HepG2 (cell line): Measurements from ENCODE around the gene ZNF48. TPM values are rescaled to one million over a fixed set of nuclear protein-coding genes. Genes with fewer than 3 reads are reported as not detected.

Experiments
- ATAC-seq: fragments of 200-7000 bp; cut with Tn5 transposase; 3 replicates; pipeline ENCODE4 v1.9.1; 2020; ENCODE audit warnings: mild to moderate bottlenecking, moderate library complexity
- BruUV-seq: library from RNA; stranded (reverse); fragments of 400-500 nt; replicated peaks from 2 replicates; lab custom pipeline; 2021; lab: Mats Ljungman, UMichigan
- CTCF ChIA-PET: fragments of 300-600 bp; formaldehyde crosslinking; extraction: SDS; loops from one replicate; lab custom pipeline; 2021; ENCODE audit warnings: low total read pairs, inconsistent platforms, low intra/inter-chr PET ratio; lab: Yijun Ruan, JAX
- POLR2A ChIA-PET: fragments of 350-600 bp; sonication (Branson Sonifier 250); formaldehyde crosslinking; loops from one replicate; lab custom pipeline; 2020; ENCODE audit warnings: antibody characterized with exemption, inconsistent platforms; lab: Yijun Ruan, JAX
- DNase-seq: peaks from one replicate; pipeline ENCODE4 v3.0.0-alpha.2; 2015; ENCODE audit warnings: low spot score
- FAIRE-seq: peaks from 3 replicates; lab custom pipeline; 2011; peaks lifted over from hg19 to GRCh38; lab: Jason Lieb, UNC
- H2AFZ ChIP-seq: one replicate; pipeline ENCODE4 v1.6.1; 2011; ENCODE audit warnings: low read length, inconsistent platforms
- H3K27ac ChIP-seq: fragments of 300-600 bp; 3 replicates; pipeline ENCODE4 v1.8.0; 2011; ENCODE audit warnings: mixed run types, mild to moderate bottlenecking, mixed read lengths, low read length, inconsistent platforms; ENCODE audit not compliant: insufficient read depth; ENCODE audit errors: extremely low read length
- H3K27me3 ChIP-seq, 2 experiments: fragments of 200-600 bp in 1 of 2; 2 replicates in 1 of 2; 3 replicates in 1 of 2; pipeline versions ENCODE4 v1.6.0 to v1.8.0; 2011; ENCODE audit warnings: low read length in 2 of 2, mild to moderate bottlenecking in 2 of 2, moderate library complexity in 2 of 2, inconsistent platforms in 1 of 2; ENCODE audit not compliant: insufficient read depth in 2 of 2, control insufficient read depth in 1 of 2
- H3K36me3 ChIP-seq, 2 experiments: fragments of 200-600 bp in 1 of 2; replicated peaks in 1 of 2; 2 replicates in 1 of 2; 3 replicates in 1 of 2; pipeline versions ENCODE4 v1.5.1 to v1.8.0; 2011; ENCODE audit warnings: low read length in 2 of 2, inconsistent platforms in 1 of 2; ENCODE audit not compliant: insufficient read depth in 2 of 2, control insufficient read depth in 1 of 2
- H3K4me1 ChIP-seq: 2 replicates; pipeline ENCODE4 v1.5.1; 2012; ENCODE audit warnings: low read length, inconsistent platforms; ENCODE audit not compliant: insufficient read depth
- H3K4me2 ChIP-seq: 2 replicates; pipeline ENCODE4 v1.6.0; 2011; ENCODE audit warnings: low read depth, low read length, inconsistent platforms
- H3K4me3 ChIP-seq, 3 experiments: fragments of 200-600 bp in 1 of 3; sonication (generic), shearing (Covaris generic) in 1 of 3; replicated peaks in 1 of 3; 2 replicates each; pipeline ENCODE4 v1.5.1; 2011 to 2016; ENCODE audit warnings: low read length in 3 of 3, inconsistent platforms in 2 of 3, low read depth in 2 of 3, mild to moderate bottlenecking in 2 of 3, control low read depth in 1 of 3, mixed read lengths in 1 of 3; ENCODE audit not compliant: insufficient read depth in 1 of 3
- H3K79me2 ChIP-seq: one replicate; pipeline ENCODE4 v1.6.1; 2011; ENCODE audit warnings: low read length, inconsistent platforms; ENCODE audit not compliant: insufficient read depth
- H3K9ac ChIP-seq: 2 replicates; pipeline ENCODE4 v1.6.0; 2011; ENCODE audit warnings: mild to moderate bottlenecking, low read depth, low read length, inconsistent platforms; ENCODE audit not compliant: insufficient read depth
- H3K9me3 ChIP-seq: 2 replicates; pipeline ENCODE4 v1.5.1; 2012; ENCODE audit warnings: mild to moderate bottlenecking, low read length
- H4K20me1 ChIP-seq: 2 replicates; pipeline ENCODE4 v1.6.0; 2011; ENCODE audit warnings: inconsistent platforms, mild to moderate bottlenecking, low read length, moderate library complexity; ENCODE audit not compliant: insufficient read depth
- ATF7-NPFF ChIP-seq: sonication (generic); formaldehyde crosslinking; IDR thresholded peaks from 2 replicates; pipeline ENCODE4 v1.8.1; 2023; ENCODE audit warnings: mild to moderate bottlenecking, low read depth, missing genetic modification reagents, moderate library complexity
- ELF1 ChIP-seq: sonication (generic); formaldehyde crosslinking; IDR thresholded peaks from 2 replicates; pipeline ENCODE4 v1.4.0; 2020; ENCODE audit warnings: missing genetic modification reagents
- HNRNPH1 ChIP-seq: fragments of 200-400 bp; formaldehyde crosslinking; optimal IDR thresholded peaks from 2 replicates; pipeline ENCODE3; 2017; ENCODE audit warnings: mild to moderate bottlenecking, low read depth, low read length
- PITX1 ChIP-seq: sonication (generic); formaldehyde crosslinking; IDR thresholded peaks from 2 replicates; pipeline ENCODE4 v1.5.1; 2020; ENCODE audit warnings: mild to moderate bottlenecking, missing genetic modification reagents
- RBM22 ChIP-seq: fragments of 200-400 bp; formaldehyde crosslinking; optimal IDR thresholded peaks from 2 replicates; pipeline ENCODE3; 2017; ENCODE audit warnings: mild to moderate bottlenecking, low read length, moderate library complexity
- SALL2 ChIP-seq: sonication (generic); formaldehyde crosslinking; IDR thresholded peaks from 2 replicates; pipeline ENCODE4 v1.8.1; 2023; ENCODE audit warnings: mild to moderate bottlenecking, missing genetic modification reagents, inconsistent platforms
- TARDBP ChIP-seq: sonication (generic); formaldehyde crosslinking; IDR thresholded peaks from 2 replicates; pipeline ENCODE4 v1.8.0; 2022; ENCODE audit warnings: mild to moderate bottlenecking, missing genetic modification reagents
- ZBTB21 ChIP-seq: sonication (generic); formaldehyde crosslinking; IDR thresholded peaks from 2 replicates; pipeline ENCODE4 v1.4.0; 2020; ENCODE audit warnings: missing genetic modification reagents
- ZNF136 ChIP-seq: sonication (generic); formaldehyde crosslinking; IDR thresholded peaks from 2 replicates; pipeline ENCODE4 v1.8.1; 2022; ENCODE audit warnings: low read depth, mild to moderate bottlenecking, moderate library complexity, missing genetic modification reagents
- ZNF256 ChIP-seq: sonication (generic); formaldehyde crosslinking; conservative IDR thresholded peaks from 2 replicates; pipeline ENCODE4 v1.4.0; 2020; ENCODE audit warnings: missing genetic modification reagents
- ZNF460 ChIP-seq: sonication (generic); formaldehyde crosslinking; IDR thresholded peaks from 2 replicates; pipeline ENCODE4 v1.5.1; 2020; ENCODE audit warnings: missing genetic modification reagents, mild to moderate bottlenecking, borderline replicate concordance
- ZNF569 ChIP-seq: sonication (generic); formaldehyde crosslinking; IDR thresholded peaks from 2 replicates; pipeline ENCODE4 v1.5.0; 2020; ENCODE audit warnings: mild to moderate bottlenecking, missing genetic modification reagents, moderate library complexity, borderline replicate concordance
- ZNF720 ChIP-seq: sonication (generic); formaldehyde crosslinking; IDR thresholded peaks from 2 replicates; pipeline ENCODE4 v1.4.0; 2020; ENCODE audit warnings: missing genetic modification reagents
- ZNF790 ChIP-seq: sonication (generic); formaldehyde crosslinking; IDR thresholded peaks from 2 replicates; pipeline ENCODE4 v1.8.0; 2022; ENCODE audit warnings: missing genetic modification reagents, mild to moderate bottlenecking, borderline replicate concordance
- ZNF839 ChIP-seq: sonication (generic); formaldehyde crosslinking; IDR thresholded peaks from 2 replicates; pipeline ENCODE4 v1.4.0; 2020; ENCODE audit warnings: missing genetic modification reagents, mild to moderate bottlenecking, borderline replicate concordance
- WGBS: methylation state at CpG from one replicate; pipeline ENCODE4 v1.1.6; 2017; ENCODE audit warnings: low lambda C conversion rate; 5-methylcytosine and 5-hydroxymethylcytosine counted together
- in situ Hi-C: cut with HindIII; loops from 2 replicates; pipeline ENCODE4 v1.10.0; 2017; ENCODE audit warnings: low pct_unique_long_range_greater_than_20kb; ENCODE audit not compliant: extremely low pct_ligation_motif_present
- intact Hi-C: fragments of 100-400 bp; cut with micrococcal nuclease; formaldehyde crosslinking; loops from one replicate; pipeline ENCODE4 v1.10.0; 2022; ENCODE audit not compliant: unreplicated experiment
- polyA plus RNA-seq, 8 experiments: library from polyadenylated mRNA; depleted of rRNA in 3 of 8; stranded (reverse) in 7 of 8; unstranded in 1 of 8; fragments of >200 nt; fragmentation: Illumina TruSeq in 4 of 8; extraction: Trizol in 4 of 8; gene quantifications; 2 replicates each; pipeline versions ENCODE4 v1.2.1 to v1.2.3, GENCODE V29; 2011 to 2016; ENCODE audit warnings: low read depth in 4 of 8, missing spikeins in 1 of 8, mixed read lengths in 1 of 8; ENCODE audit not compliant: insufficient read depth in 1 of 8
- total RNA-seq, 5 experiments: library from RNA; depleted of rRNA; stranded (reverse); fragments of >200 nt; fragmentation: Illumina TruSeq; extraction: Trizol; gene quantifications; 2 replicates each; pipeline ENCODE4 v1.2.3, GENCODE V29; 2016; ENCODE audit warnings: low read depth in 1 of 5
- TF ChIP-seq, protein P1 (sequence below): sonication (generic); formaldehyde crosslinking; IDR thresholded peaks from 2 replicates; pipeline ENCODE4 v1.8.0; 2022; ENCODE audit warnings: missing genetic modification reagents, mild to moderate bottlenecking, borderline replicate concordance
- TF ChIP-seq, protein P2 (sequence below): sonication (generic); formaldehyde crosslinking; IDR thresholded peaks from 2 replicates; pipeline ENCODE4 v1.4.0; 2020; ENCODE audit warnings: mild to moderate bottlenecking, missing genetic modification reagents
- TF ChIP-seq, protein P3 (sequence below): IDR thresholded peaks from 2 replicates; pipeline ENCODE4 v1.6.1; 2016; ENCODE audit warnings: mild to moderate bottlenecking
- TF ChIP-seq, protein P4 (sequence below): sonication (generic); formaldehyde crosslinking; conservative IDR thresholded peaks from 2 replicates; pipeline ENCODE4 v1.8.0; 2022; ENCODE audit warnings: low read depth, missing genetic modification reagents

Gene ZNF48
- total and polyA plus RNA-seq, 2 of the 13 experiments (the other 11 are each of a cell fraction or from before 2014, with no cell fraction given) = 9.9 to 12.3 TPM

DNA sequence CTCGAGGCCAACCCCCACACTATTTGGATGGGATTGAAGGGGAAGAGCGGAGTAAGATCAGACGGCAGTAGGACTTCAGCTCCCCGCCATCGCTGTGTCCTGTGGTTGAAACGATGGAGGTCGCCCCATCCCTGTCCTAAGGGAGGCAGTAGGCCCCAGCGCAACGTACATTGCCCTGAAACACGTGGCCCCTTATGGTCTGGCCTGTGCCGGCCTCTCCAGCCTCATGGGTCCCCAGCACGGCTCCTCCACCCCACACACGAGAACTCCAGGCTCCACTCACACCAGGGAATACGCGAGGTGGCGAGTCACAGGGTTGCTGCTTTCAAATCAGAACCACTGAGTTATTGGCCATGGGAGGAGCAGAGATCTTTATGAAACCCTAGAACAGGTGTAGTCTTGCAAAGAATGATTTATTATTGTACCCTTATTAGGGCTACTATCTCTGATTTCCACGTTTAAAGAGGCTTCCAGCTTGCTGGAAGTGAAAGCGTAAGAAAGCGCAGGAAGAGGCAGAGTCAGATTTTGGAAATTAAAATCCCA is 35.3 kb downstream of the ZNF48 start (continued):
- peak; percentile 90; the same call in 1 of the 2 replicates for TF ChIP-seq ZNF839 (CRISPR knock-in tag)
- TF ChIP-seq, protein P1, sequence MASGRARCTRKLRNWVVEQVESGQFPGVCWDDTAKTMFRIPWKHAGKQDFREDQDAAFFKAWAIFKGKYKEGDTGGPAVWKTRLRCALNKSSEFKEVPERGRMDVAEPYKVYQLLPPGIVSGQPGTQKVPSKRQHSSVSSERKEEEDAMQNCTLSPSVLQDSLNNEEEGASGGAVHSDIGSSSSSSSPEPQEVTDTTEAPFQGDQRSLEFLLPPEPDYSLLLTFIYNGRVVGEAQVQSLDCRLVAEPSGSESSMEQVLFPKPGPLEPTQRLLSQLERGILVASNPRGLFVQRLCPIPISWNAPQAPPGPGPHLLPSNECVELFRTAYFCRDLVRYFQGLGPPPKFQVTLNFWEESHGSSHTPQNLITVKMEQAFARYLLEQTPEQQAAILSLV (CRISPR knock-in tag) = peak; percentile 97
- TF ChIP-seq ZNF460 (CRISPR knock-in tag) = no peak; the same call in 1 of the 2 replicates
- peak; percentile 77; the same call in 1 of the 2 replicates for TF ChIP-seq ZNF136
- peak; percentile 27; the same call in 1 of the 2 replicates for TF ChIP-seq SALL2
- TF ChIP-seq ZNF790 (CRISPR knock-in tag) = no peak
- TF ChIP-seq TARDBP (CRISPR knock-in tag) = peak; percentile 56; the same call in 1 of the 2 replicates

DNA sequence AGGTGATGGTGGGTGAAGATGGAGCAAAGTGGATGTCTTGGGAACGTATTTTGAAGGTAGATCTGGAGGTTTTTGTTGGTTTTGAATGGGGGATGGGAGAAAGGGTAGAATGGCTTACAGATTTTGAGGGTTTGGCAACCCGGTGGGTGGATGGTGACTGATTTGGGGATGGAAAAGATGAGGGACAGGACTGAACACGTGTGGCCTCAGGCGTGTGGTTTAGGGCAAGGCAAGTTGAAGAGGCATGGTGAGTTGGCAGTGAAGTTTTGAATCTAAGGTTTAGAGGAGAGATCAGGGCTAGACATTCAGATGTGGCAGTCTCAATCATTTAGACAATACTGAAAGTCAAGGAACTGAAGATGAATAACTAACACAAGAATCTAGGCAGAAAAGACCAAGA is 39.6 kb downstream of the ZNF48 start:
- ATAC-seq (no peak), DNase-seq (no peak), FAIRE-seq (no peak)
- no peak overlapping the region for H2AFZ ChIP-seq
- in situ Hi-C loops (loop anchor here (10.0 kb wide), 1 partner anchor 170 kb away; no protein-coding TSS in a partner anchor), intact Hi-C loops (loop anchor here (2.0 kb wide), 1 partner anchor 56 kb away; no protein-coding TSS in a partner anchor)
- no peak overlapping the region for H3K9ac ChIP-seq
- TF ChIP-seq ATF7-NPFF = no peak
- TF ChIP-seq ZNF256 (CRISPR knock-in tag) = no peak
- no peak for TF ChIP-seq RBM22
- TF ChIP-seq, protein P2, sequence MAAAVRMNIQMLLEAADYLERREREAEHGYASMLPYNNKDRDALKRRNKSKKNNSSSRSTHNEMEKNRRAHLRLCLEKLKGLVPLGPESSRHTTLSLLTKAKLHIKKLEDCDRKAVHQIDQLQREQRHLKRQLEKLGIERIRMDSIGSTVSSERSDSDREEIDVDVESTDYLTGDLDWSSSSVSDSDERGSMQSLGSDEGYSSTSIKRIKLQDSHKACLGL (CRISPR knock-in tag) = no peak
- no peak for TF ChIP-seq ZNF720 (CRISPR knock-in tag)
- no peak for TF ChIP-seq ZNF569
- TF ChIP-seq ELF1 (CRISPR knock-in tag) = no peak
- TF ChIP-seq HNRNPH1 = no peak
- TF ChIP-seq, protein P3, sequence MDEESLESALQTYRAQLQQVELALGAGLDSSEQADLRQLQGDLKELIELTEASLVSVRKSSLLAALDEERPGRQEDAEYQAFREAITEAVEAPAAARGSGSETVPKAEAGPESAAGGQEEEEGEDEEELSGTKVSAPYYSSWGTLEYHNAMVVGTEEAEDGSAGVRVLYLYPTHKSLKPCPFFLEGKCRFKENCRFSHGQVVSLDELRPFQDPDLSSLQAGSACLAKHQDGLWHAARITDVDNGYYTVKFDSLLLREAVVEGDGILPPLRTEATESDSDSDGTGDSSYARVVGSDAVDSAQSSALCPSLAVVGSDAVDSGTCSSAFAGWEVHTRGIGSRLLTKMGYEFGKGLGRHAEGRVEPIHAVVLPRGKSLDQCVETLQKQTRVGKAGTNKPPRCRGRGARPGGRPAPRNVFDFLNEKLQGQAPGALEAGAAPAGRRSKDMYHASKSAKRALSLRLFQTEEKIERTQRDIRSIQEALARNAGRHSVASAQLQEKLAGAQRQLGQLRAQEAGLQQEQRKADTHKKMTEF (CRISPR knock-in tag) = no peak
- no peak for TF ChIP-seq PITX1
- TF ChIP-seq, protein P4, sequence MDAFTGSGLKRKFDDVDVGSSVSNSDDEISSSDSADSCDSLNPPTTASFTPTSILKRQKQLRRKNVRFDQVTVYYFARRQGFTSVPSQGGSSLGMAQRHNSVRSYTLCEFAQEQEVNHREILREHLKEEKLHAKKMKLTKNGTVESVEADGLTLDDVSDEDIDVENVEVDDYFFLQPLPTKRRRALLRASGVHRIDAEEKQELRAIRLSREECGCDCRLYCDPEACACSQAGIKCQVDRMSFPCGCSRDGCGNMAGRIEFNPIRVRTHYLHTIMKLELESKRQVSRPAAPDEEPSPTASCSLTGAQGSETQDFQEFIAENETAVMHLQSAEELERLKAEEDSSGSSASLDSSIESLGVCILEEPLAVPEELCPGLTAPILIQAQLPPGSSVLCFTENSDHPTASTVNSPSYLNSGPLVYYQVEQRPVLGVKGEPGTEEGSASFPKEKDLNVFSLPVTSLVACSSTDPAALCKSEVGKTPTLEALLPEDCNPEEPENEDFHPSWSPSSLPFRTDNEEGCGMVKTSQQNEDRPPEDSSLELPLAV (CRISPR knock-in tag) = no peak
- no peak for TF ChIP-seq ZBTB21 (CRISPR knock-in tag)
- no peak overlapping the region for H3K27ac ChIP-seq
- H3K27me3 ChIP-seq = peaks cover 0 to 5% of the 10 kb centered on the region in 2 experiments; a peak in 2 of 5 replicates
- no peak overlapping the region for H3K4me3 ChIP-seq
- ChIA-PET POLR2A (interaction anchor here (0.6 to 0.7 kb wide), 2 partner anchors 12 to 66 kb away, joined by 3 read pairs; no protein-coding TSS in a partner anchor), CTCF (no interaction called here)
- H3K4me2 ChIP-seq = no peak overlapping the region
- 61% methylated on average over 4 of the region's 4 CpGs for WGBS
- H3K79me2 ChIP-seq = peaks cover under 1% of the 10 kb centered on the region
- H4K20me1 ChIP-seq = no peaks in the 10 kb centered on the region
- peaks cover 54% of the 10 kb centered on the region for H3K4me1 ChIP-seq
- no peaks in the 10 kb centered on the region for H3K36me3 ChIP-seq
- BruUV-seq = no TSS peak
- no peaks in the 10 kb centered on the region for H3K9me3 ChIP-seq
